Dendritic cell treated with granulocyte-macrophage colony-stimulating factor and Interleukin-4, amounts not matched to agents 40 ng/mL and 50 ng/mL, for 4 days (primary cell): ENCODE measurements around the gene HCST.

Source experiments
- H3K27ac Mint-ChIP-seq: one replicate; pipeline ENCODE4 v1.8.0; 2022; ENCODE audit warnings: mild to moderate bottlenecking, mixed read lengths
- H3K27me3 Mint-ChIP-seq: one replicate; pipeline ENCODE4 v1.8.0; 2022; ENCODE audit warnings: mild to moderate bottlenecking, mixed read lengths
- H3K36me3 Mint-ChIP-seq: one replicate; pipeline ENCODE4 v1.8.0; 2022; ENCODE audit warnings: low read depth, mixed read lengths
- H3K4me1 Mint-ChIP-seq: one replicate; pipeline ENCODE4 v1.8.0; 2022; ENCODE audit warnings: low read depth, mixed read lengths
- H3K4me3 Mint-ChIP-seq: one replicate; pipeline ENCODE4 v1.8.0; 2022; ENCODE audit warnings: mild to moderate bottlenecking, moderate library complexity, mixed read lengths
- H3K9me3 Mint-ChIP-seq: one replicate; pipeline ENCODE4 v1.8.0; 2022; ENCODE audit warnings: mixed read lengths
- intact Hi-C: fragments of 100-400 bp; cut with micrococcal nuclease; formaldehyde crosslinking; loops from one replicate; pipeline ENCODE4 v1.15.0; 2022

Gene HCST

GRCh38 chr19:35901854-35902661, at the start of gene HCST:
TSS of gene HCST (plus strand) at chr19:35902529. CDS start at chr19:35902594, 65 bp downstream.
- intact Hi-C loops: loop anchor here (10.0 kb wide), 1 partner anchor 157 kb away; the partner anchor contains the start of genes IGFLR1, LIN37, PSENEN and U2AF1L4
- no peaks in the 10 kb centered on the region for H3K27me3 Mint-ChIP-seq
- H3K4me1 Mint-ChIP-seq: peaks cover 73% of the 10 kb centered on the region
- H3K36me3 Mint-ChIP-seq: peaks cover 75% of the 10 kb centered on the region
- H3K9me3 Mint-ChIP-seq: no peaks in the 10 kb centered on the region
- peak within 1 kb of the TSS; percentile 96 for H3K27ac Mint-ChIP-seq
- peak within 1 kb of the TSS; percentile 98 for H3K4me3 Mint-ChIP-seq

- no peaks in the 10 kb centered on the region for H3K9me3 Mint-ChIP-seq
- H3K36me3 Mint-ChIP-seq: no peaks in the 10 kb centered on the region
- no peak overlapping the region for H3K27ac Mint-ChIP-seq
- H3K27me3 Mint-ChIP-seq: peaks cover 78% of the 10 kb centered on the region
- peaks cover 5% of the 10 kb centered on the region for H3K4me1 Mint-ChIP-seq
- no peak overlapping the region for H3K4me3 Mint-ChIP-seq
- intact Hi-C loops: no loop called here
These were observed 49.1 kb upstream of the HCST start for GRCh38 chr19:35853038-35853756.

GRCh38 chr19:35856546-35857149, 45.7 kb upstream of the HCST start, which contains the start of gene KIRREL2:
TSS of gene KIRREL2 (plus strand) at chr19:35856911. CDS start at chr19:35857120, 209 bp downstream.
- H3K27ac Mint-ChIP-seq: no peak within 1 kb of the TSS
- H3K9me3 Mint-ChIP-seq: no peaks in the 10 kb centered on the region
- peak within 1 kb of the TSS; percentile 71 for H3K4me3 Mint-ChIP-seq
- H3K36me3 Mint-ChIP-seq: no peaks in the 10 kb centered on the region
- H3K27me3 Mint-ChIP-seq: peaks cover 89% of the 10 kb centered on the region
- H3K4me1 Mint-ChIP-seq: peaks cover 14% of the 10 kb centered on the region
- intact Hi-C loops: no loop called here

- Mint-ChIP-seq H3K27me3 (peaks cover 88% of the 10 kb centered on the region), H3K36me3 (no peaks in the 10 kb centered on the region), H3K4me3 (no peak overlapping the region), H3K4me1 (peaks cover 14% of the 10 kb centered on the region), H3K27ac (no peak overlapping the region), H3K9me3 (no peaks in the 10 kb centered on the region)
- intact Hi-C loops: no loop called here
These were observed 44.0 kb upstream of the HCST start for GRCh38 chr19:35858311-35858710.

- intact Hi-C loops: no loop called here
- Mint-ChIP-seq H3K27me3 (peaks cover 90% of the 10 kb centered on the region), H3K36me3 (no peaks in the 10 kb centered on the region)
These were observed 42.9 kb upstream of the HCST start for GRCh38 chr19:35859414-35859813.

GRCh38 chr19:35860436-35860817, 41.9 kb upstream of the HCST start:
- H3K9me3 Mint-ChIP-seq: no peaks in the 10 kb centered on the region
- H3K27ac Mint-ChIP-seq: no peak overlapping the region
- H3K36me3 Mint-ChIP-seq: no peaks in the 10 kb centered on the region
- H3K4me3 Mint-ChIP-seq: no peak overlapping the region
- peaks cover 90% of the 10 kb centered on the region for H3K27me3 Mint-ChIP-seq
- intact Hi-C loops: no loop called here
- peaks cover 14% of the 10 kb centered on the region for H3K4me1 Mint-ChIP-seq

More at GRCh38 chr19:35859414-35859813, 42.9 kb upstream of the HCST start:
- no peak overlapping the region for H3K27ac Mint-ChIP-seq
- H3K4me3 Mint-ChIP-seq: no peak overlapping the region
- peaks cover 14% of the 10 kb centered on the region for H3K4me1 Mint-ChIP-seq
- no peaks in the 10 kb centered on the region for H3K9me3 Mint-ChIP-seq

- no peak overlapping the region for H3K4me3 Mint-ChIP-seq
- intact Hi-C loops: no loop called here
- H3K27ac Mint-ChIP-seq: no peak overlapping the region
- peaks cover 92% of the 10 kb centered on the region for H3K27me3 Mint-ChIP-seq
- no peaks in the 10 kb centered on the region for H3K9me3 Mint-ChIP-seq
- peaks cover 14% of the 10 kb centered on the region for H3K4me1 Mint-ChIP-seq
- no peaks in the 10 kb centered on the region for H3K36me3 Mint-ChIP-seq
These were observed 41.3 kb upstream of the HCST start for GRCh38 chr19:35860818-35861639.

- Mint-ChIP-seq H3K27ac (no peak overlapping the region), H3K9me3 (no peaks in the 10 kb centered on the region), H3K27me3 (peaks cover 92% of the 10 kb centered on the region), H3K4me3 (no peak overlapping the region), H3K36me3 (no peaks in the 10 kb centered on the region), H3K4me1 (peaks cover 13% of the 10 kb centered on the region)
- intact Hi-C loops: no loop called here
These were observed 40.6 kb upstream of the HCST start for GRCh38 chr19:35861640-35862160.

GRCh38 chr19:35862528-35862927, 39.8 kb upstream of the HCST start:
- Mint-ChIP-seq H3K27ac (no peak overlapping the region), H3K4me1 (peaks cover 9% of the 10 kb centered on the region), H3K9me3 (no peaks in the 10 kb centered on the region), H3K4me3 (no peak overlapping the region), H3K27me3 (peaks cover 90% of the 10 kb centered on the region), H3K36me3 (no peaks in the 10 kb centered on the region)
- intact Hi-C loops: no loop called here

- no peaks in the 10 kb centered on the region for H3K36me3 Mint-ChIP-seq
- no peak overlapping the region for H3K4me3 Mint-ChIP-seq
- H3K9me3 Mint-ChIP-seq: no peaks in the 10 kb centered on the region
- intact Hi-C loops: no loop called here
- H3K4me1 Mint-ChIP-seq: peaks cover 9% of the 10 kb centered on the region
- H3K27ac Mint-ChIP-seq: no peak overlapping the region
- H3K27me3 Mint-ChIP-seq: peaks cover 90% of the 10 kb centered on the region
These were observed 39.3 kb upstream of the HCST start for GRCh38 chr19:35863018-35863417.

- Mint-ChIP-seq H3K27ac (no peak within 1 kb of the TSS), H3K9me3 (peaks cover 6% of the 10 kb centered on the region), H3K4me3 (peak within 1 kb of the TSS; percentile 49), H3K4me1 (peaks cover 22% of the 10 kb centered on the region), H3K36me3 (no peaks in the 10 kb centered on the region), H3K27me3 (peaks cover 78% of the 10 kb centered on the region)
- intact Hi-C loops: no loop called here
These were observed 34.0 kb upstream of the HCST start, which contains the start of gene APLP1 for GRCh38 chr19:35868172-35868822. TSS of gene APLP1 (plus strand) at chr19:35868574. CDS start at chr19:35868637, 63 bp downstream.

- H3K4me3 Mint-ChIP-seq: peak overlapping the region; percentile 46
- H3K9me3 Mint-ChIP-seq: peaks cover 6% of the 10 kb centered on the region
- intact Hi-C loops: no loop called here
- no peaks in the 10 kb centered on the region for H3K36me3 Mint-ChIP-seq
- H3K27me3 Mint-ChIP-seq: peaks cover 73% of the 10 kb centered on the region
- no peak overlapping the region for H3K27ac Mint-ChIP-seq
- peaks cover 22% of the 10 kb centered on the region for H3K4me1 Mint-ChIP-seq
These were observed 33.5 kb upstream of the HCST start for GRCh38 chr19:35868823-35869326.
